IMR-90 (cell line): ENCODE measurements around the gene FUBP3. TPM values are rescaled to one million over a fixed set of nuclear protein-coding genes. Genes with fewer than 3 reads are reported as not detected.

Experiments
- ATAC-seq: fragments of 200-7000 bp; cut with Tn5 transposase; 2 replicates; pipeline ENCODE4 v1.9.1; 2020; ENCODE audit warnings: low read depth, mild to moderate bottlenecking, moderate library complexity
- BruUV-seq: library from RNA; stranded (reverse); fragments of 400-500 nt; replicated peaks from 2 replicates; lab custom pipeline; 2021; lab: Mats Ljungman, UMichigan
- CTCF ChIA-PET: fragments of 300-600 bp; formaldehyde crosslinking; extraction: SDS; loops from one replicate; lab custom pipeline; 2021; ENCODE audit warnings: antibody characterized with exemption; lab: Yijun Ruan, JAX
- POLR2A ChIA-PET: fragments of 300-600 bp; sonication (Branson Sonifier 250); formaldehyde crosslinking; loops from one replicate; lab custom pipeline; 2022; ENCODE audit warnings: antibody characterized with exemption; ENCODE audit not compliant: unreplicated experiment; lab: Charles Lee
- DNase-seq: peaks from one replicate; pipeline ENCODE4 v3.0.0; 2013
- H2AFZ ChIP-seq: replicated peaks from 2 replicates; pipeline ENCODE3; 2013; ENCODE audit warnings: low read length, mild to moderate bottlenecking; ENCODE audit not compliant: poor library complexity
- H2AK5ac ChIP-seq: 2 replicates; pipeline ENCODE4 v1.6.1; 2013; ENCODE audit warnings: low read depth, low read length, inconsistent platforms
- H2AK9ac ChIP-seq: replicated peaks from 2 replicates; pipeline ENCODE3; 2013; ENCODE audit warnings: mild to moderate bottlenecking, low read depth, low read length, moderate library complexity; ENCODE audit not compliant: poor library complexity
- H2BK120ac ChIP-seq: 2 replicates; pipeline ENCODE4 v1.6.1; 2013; ENCODE audit warnings: low read depth, low read length, inconsistent platforms
- H2BK15ac ChIP-seq: 3 replicates; pipeline ENCODE4 v1.6.1; 2013; ENCODE audit warnings: low read depth, low read length, inconsistent platforms
- H2BK20ac ChIP-seq: 2 replicates; pipeline ENCODE4 v1.6.1; 2013; ENCODE audit warnings: low read depth, mild to moderate bottlenecking, inconsistent platforms, low read length, moderate library complexity
- H2BK5ac ChIP-seq: 2 replicates; pipeline ENCODE4 v1.6.1; 2013; ENCODE audit warnings: mild to moderate bottlenecking, low read depth, low read length, inconsistent platforms; ENCODE audit not compliant: poor library complexity, severe bottlenecking
- H3K14ac ChIP-seq: replicated peaks from 2 replicates; pipeline ENCODE4 v1.6.1; 2013; ENCODE audit warnings: low read depth, low read length, inconsistent platforms
- H3K18ac ChIP-seq: 2 replicates; pipeline ENCODE4 v1.6.1; 2013; ENCODE audit warnings: low read depth, low read length, control low read depth
- H3K23ac ChIP-seq: 2 replicates; pipeline ENCODE4 v1.6.1; 2013; ENCODE audit warnings: low read depth, low read length, inconsistent platforms
- H3K27ac ChIP-seq: 2 replicates; pipeline ENCODE4 v1.5.1; 2013; ENCODE audit warnings: mild to moderate bottlenecking, control low read depth, low read length; ENCODE audit not compliant: insufficient read depth
- H3K27me3 ChIP-seq: 2 replicates; pipeline ENCODE4 v1.6.1; 2013; ENCODE audit warnings: low read length; ENCODE audit not compliant: control insufficient read depth, insufficient read depth
- H3K36me3 ChIP-seq: 2 replicates; pipeline ENCODE4 v1.6.1; 2013; ENCODE audit warnings: low read length, mixed read lengths; ENCODE audit not compliant: control insufficient read depth, insufficient read depth
- H3K4ac ChIP-seq: 2 replicates; pipeline ENCODE4 v1.6.1; 2013; ENCODE audit warnings: low read depth, low read length, inconsistent platforms
- H3K4me1 ChIP-seq: 2 replicates; pipeline ENCODE4 v1.6.1; 2013; ENCODE audit warnings: low read length, mixed read lengths; ENCODE audit not compliant: control insufficient read depth, insufficient read depth
- H3K4me2 ChIP-seq: 2 replicates; pipeline ENCODE4 v1.6.1; 2013; ENCODE audit warnings: low read depth, mild to moderate bottlenecking, control low read depth, low read length, moderate library complexity
- H3K4me3 ChIP-seq: 2 replicates; pipeline ENCODE4 v1.5.1; 2013; ENCODE audit warnings: low read depth, mild to moderate bottlenecking, control low read depth, low read length, moderate library complexity; ENCODE audit not compliant: insufficient read depth
- H3K56ac ChIP-seq: 2 replicates; pipeline ENCODE4 v1.6.1; 2013; ENCODE audit warnings: low read length, inconsistent platforms; ENCODE audit not compliant: insufficient read depth; ENCODE audit errors: extremely low read depth
- H3K79me1 ChIP-seq, 2 experiments: 2 replicates each; pipeline ENCODE4 v1.6.1; 2013; ENCODE audit warnings: low read length in 2 of 2, inconsistent platforms in 1 of 2, low read depth in 1 of 2
- H3K9ac ChIP-seq: 2 replicates; pipeline ENCODE4 v1.6.1; 2013; ENCODE audit warnings: low read depth, low read length, control low read depth
- H3K9me1 ChIP-seq: 2 replicates; pipeline ENCODE4 v1.6.1; 2013; ENCODE audit warnings: low read length, inconsistent platforms; ENCODE audit not compliant: insufficient read depth
- H3K9me3 ChIP-seq: 2 replicates; pipeline ENCODE4 v1.6.1; 2013; ENCODE audit warnings: low read length; ENCODE audit not compliant: control insufficient read depth, insufficient read depth
- H4K20me1 ChIP-seq: 2 replicates; pipeline ENCODE4 v1.6.1; 2013; ENCODE audit warnings: low read length, inconsistent platforms; ENCODE audit not compliant: insufficient read depth
- H4K5ac ChIP-seq: 2 replicates; pipeline ENCODE4 v1.6.1; 2013; ENCODE audit warnings: mild to moderate bottlenecking, low read depth, low read length, control low read depth
- H4K8ac ChIP-seq, 2 experiments: 2 replicates each; pipeline ENCODE4 v1.6.1; 2013; ENCODE audit warnings: low read depth in 2 of 2, low read length in 2 of 2, control low read depth in 1 of 2, inconsistent platforms in 1 of 2
- H4K91ac ChIP-seq: 2 replicates; pipeline ENCODE4 v1.6.1; 2013; ENCODE audit warnings: low read depth, low read length, inconsistent platforms; ENCODE audit not compliant: insufficient read depth
- RAD21 ChIP-seq: IDR thresholded peaks from 2 replicates; pipeline ENCODE4 v1.6.1; 2012; ENCODE audit warnings: low read length, improper control_type of control experiment
- RCOR1 ChIP-seq: IDR thresholded peaks from 2 replicates; pipeline ENCODE4 v1.6.1; 2012; ENCODE audit warnings: mild to moderate bottlenecking, low read length, improper control_type of control experiment; ENCODE audit not compliant: insufficient replicate concordance
- WGBS, 2 experiments: methylation state at CpG; one replicate each; pipeline versions ENCODE4 v1.1.5 to v1.1.7; 2013; ENCODE audit warnings: missing lambda C conversion rate in 2 of 2; ENCODE audit not compliant: insufficient read length in 1 of 2; ENCODE audit errors: extremely low coverage in 2 of 2; 5-methylcytosine and 5-hydroxymethylcytosine counted together
- dilution Hi-C: fragments of 300-500 bp; cut with HindIII; formaldehyde crosslinking; loops from one replicate; pipeline ENCODE4 v1.14.3; 2018; ENCODE audit warnings: low sequenced_read_pairs; ENCODE audit not compliant: unreplicated experiment
- in situ Hi-C: fragments of 300-500 bp; cut with MboI; formaldehyde crosslinking; loops from 3 replicates; pipeline ENCODE4 v1.14.3; 2019; ENCODE audit warnings: low sequenced_read_pairs, inconsistent platforms, mixed read lengths
- intact Hi-C: fragments of 100-400 bp; cut with micrococcal nuclease; formaldehyde crosslinking; loops from 2 replicates; pipeline ENCODE4 v1.10.0; 2022
- polyA plus RNA-seq, 3 experiments: library from polyadenylated mRNA; depleted of rRNA; stranded (reverse); fragments of >200 nt; gene quantifications; 2 replicates each; pipeline ENCODE4 v1.2.3, GENCODE V29; 2012; ENCODE audit warnings: low replicate concordance in 1 of 3
- total RNA-seq: library from RNA; depleted of rRNA; stranded (reverse); fragments of >200 nt; gene quantifications from 2 replicates; pipeline ENCODE4 v1.2.3, GENCODE V29; 2012
- TF ChIP-seq, protein P1 (sequence below): fragments of 150-350 bp; IDR thresholded peaks from 2 replicates; pipeline ENCODE4 v1.6.1; 2016; ENCODE audit warnings: low read depth, mild to moderate bottlenecking, low read length, moderate library complexity, borderline replicate concordance
- TF ChIP-seq, protein P2 (sequence below): fragments of 150-350 bp; IDR thresholded peaks from 2 replicates; pipeline ENCODE4 v1.6.1; 2017; ENCODE audit warnings: mild to moderate bottlenecking, antibody characterized with exemption, low read length, low read depth

The FUBP3 gene
- total and polyA plus RNA-seq, 2 of the 4 experiments (the other 2 are of a cell fraction): 32.3 to 50.1 TPM

DNA sequence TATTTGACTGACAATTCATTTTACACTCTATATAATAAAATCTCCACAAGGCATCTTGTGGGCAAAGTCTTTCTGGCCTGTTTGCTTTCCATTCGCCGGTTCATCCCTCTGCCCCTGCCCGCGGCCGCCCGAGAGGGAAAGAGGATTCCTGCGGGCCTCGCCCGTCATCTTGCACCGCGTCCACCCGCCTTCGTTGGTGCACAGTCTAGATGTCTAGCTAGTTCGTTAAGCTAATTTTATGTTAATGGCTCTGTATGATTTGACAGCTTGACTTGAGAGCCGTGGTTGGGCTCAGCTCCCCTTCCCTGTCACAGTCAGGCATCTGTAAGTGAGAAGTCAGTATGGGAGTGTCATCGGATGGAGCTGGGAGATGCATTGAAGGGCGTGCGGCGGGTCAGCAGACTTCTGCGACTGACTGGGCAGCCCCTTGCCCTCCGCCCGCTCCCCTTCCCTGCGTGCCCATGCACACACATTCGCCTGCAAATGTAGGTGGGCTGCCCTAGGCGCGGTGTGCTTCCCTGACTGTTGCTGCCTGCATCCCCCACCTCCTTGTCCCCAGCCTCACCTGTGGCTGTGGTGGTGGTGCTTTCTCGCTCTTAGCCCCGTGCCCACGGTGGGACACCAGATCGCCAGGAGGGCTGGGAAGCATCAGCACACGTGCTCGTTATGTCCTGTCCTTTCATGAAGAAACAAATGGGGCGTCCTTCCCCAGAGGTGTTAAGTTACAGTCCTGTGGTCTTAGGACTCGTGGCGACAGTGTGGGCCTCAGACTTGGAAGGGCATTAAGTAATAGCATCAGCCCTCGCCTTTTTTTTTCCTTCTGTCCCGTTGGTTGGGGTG lies 59.1 kb downstream of the FUBP3 start (continued):
- TF ChIP-seq RCOR1: no peak
- no peak for TF ChIP-seq RAD21

DNA sequence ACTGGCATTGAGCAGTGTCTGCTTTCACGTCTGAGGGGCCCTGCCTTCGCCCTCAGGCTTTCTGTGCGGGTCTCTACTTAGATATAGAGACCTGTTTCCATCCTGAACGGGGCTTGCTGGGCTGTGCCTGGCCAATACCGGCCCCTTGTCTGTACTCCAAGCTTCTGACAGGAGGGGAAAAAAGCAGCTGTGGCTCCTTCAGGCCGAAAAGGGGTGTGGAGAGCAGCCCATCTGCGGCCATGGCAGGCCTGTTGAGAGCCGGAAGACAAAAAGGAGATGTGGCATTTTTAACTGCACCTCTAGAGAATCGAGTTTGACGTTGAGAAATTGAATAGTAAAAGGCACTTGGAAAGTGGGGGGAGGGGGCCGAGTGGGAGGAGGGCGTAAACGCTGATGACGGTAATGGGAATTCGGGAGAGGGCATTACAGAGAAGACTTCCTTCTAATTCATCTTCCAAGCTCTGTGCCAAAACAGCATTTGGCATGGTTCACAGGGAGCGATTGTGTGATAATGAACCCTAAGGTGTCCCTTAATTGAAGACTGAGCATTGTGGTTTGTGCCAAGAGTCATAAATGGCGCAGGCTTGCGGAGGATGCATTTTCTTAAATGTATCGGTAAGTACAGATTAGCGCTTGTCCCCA lies 59.9 kb downstream of the FUBP3 start:
- no peaks in the 10 kb centered on the region for H3K4me1 ChIP-seq
- ChIA-PET POLR2A (no interaction called here), CTCF (interaction anchor here (1.1 kb wide), 1 partner anchor 9 kb away, joined by 7 read pairs; no protein-coding TSS in a partner anchor)
- no peak overlapping the region for H2BK120ac ChIP-seq
- H3K4me3 ChIP-seq: no peak overlapping the region
- dilution Hi-C loops (no loop called here), intact Hi-C loops (no loop called here), in situ Hi-C loops (no loop called here)
- no peak overlapping the region for H3K4me2 ChIP-seq
- no TSS peak for BruUV-seq
- no peak overlapping the region for H3K4ac ChIP-seq
- no peak overlapping the region for H2AK5ac ChIP-seq
- no peaks in the 10 kb centered on the region; the same call in 1 of the 2 replicates for H3K9me3 ChIP-seq
- H4K8ac ChIP-seq: no peak overlapping the region
- H3K18ac ChIP-seq: no peak overlapping the region
- H3K9me1 ChIP-seq: peaks cover 4% of the 10 kb centered on the region; the same call in 1 of the 2 replicates
- H2BK20ac ChIP-seq: no peak overlapping the region
- no peak overlapping the region for H3K14ac ChIP-seq
- H3K27me3 ChIP-seq: no peaks in the 10 kb centered on the region
- DNase-seq (no peak), ATAC-seq (no peak)
- H2AK9ac ChIP-seq: no peak overlapping the region
- H2BK5ac ChIP-seq: no peak overlapping the region
- no peak overlapping the region for H3K56ac ChIP-seq
- H3K36me3 ChIP-seq: peaks cover 33% of the 10 kb centered on the region
- no peaks in the 10 kb centered on the region for H3K79me1 ChIP-seq
- no peak overlapping the region for H3K9ac ChIP-seq
- no peak overlapping the region for H4K5ac ChIP-seq
- no peak overlapping the region for H3K27ac ChIP-seq
- TF ChIP-seq, protein P1, sequence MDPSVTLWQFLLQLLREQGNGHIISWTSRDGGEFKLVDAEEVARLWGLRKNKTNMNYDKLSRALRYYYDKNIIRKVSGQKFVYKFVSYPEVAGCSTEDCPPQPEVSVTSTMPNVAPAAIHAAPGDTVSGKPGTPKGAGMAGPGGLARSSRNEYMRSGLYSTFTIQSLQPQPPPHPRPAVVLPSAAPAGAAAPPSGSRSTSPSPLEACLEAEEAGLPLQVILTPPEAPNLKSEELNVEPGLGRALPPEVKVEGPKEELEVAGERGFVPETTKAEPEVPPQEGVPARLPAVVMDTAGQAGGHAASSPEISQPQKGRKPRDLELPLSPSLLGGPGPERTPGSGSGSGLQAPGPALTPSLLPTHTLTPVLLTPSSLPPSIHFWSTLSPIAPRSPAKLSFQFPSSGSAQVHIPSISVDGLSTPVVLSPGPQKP: no peak
- TF ChIP-seq, protein P2, sequence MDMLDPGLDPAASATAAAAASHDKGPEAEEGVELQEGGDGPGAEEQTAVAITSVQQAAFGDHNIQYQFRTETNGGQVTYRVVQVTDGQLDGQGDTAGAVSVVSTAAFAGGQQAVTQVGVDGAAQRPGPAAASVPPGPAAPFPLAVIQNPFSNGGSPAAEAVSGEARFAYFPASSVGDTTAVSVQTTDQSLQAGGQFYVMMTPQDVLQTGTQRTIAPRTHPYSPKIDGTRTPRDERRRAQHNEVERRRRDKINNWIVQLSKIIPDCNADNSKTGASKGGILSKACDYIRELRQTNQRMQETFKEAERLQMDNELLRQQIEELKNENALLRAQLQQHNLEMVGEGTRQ: no peak
- no peak overlapping the region for H4K91ac ChIP-seq
- H3K23ac ChIP-seq: no peak overlapping the region
- H2BK15ac ChIP-seq: no peak overlapping the region
- 0% methylated on average over 1 of the region's 20 CpGs; no CpG with 5 or more reads in 1 of the 2 experiments for WGBS, 2 experiments
- no peaks in the 10 kb centered on the region; the same call in 1 of the 2 replicates for H4K20me1 ChIP-seq
- no peak overlapping the region for H2AFZ ChIP-seq
